IMR-90 (cell line): ENCODE data around the gene KLHDC7B.

Experiments
- CTCF ChIP-seq: conservative IDR thresholded peaks from 2 replicates; pipeline ENCODE4 v1.5.1; 2012; ENCODE audit warnings: mild to moderate bottlenecking, low read depth, low read length, improper control_type of control experiment
- MAFK ChIP-seq: IDR thresholded peaks from 2 replicates; pipeline ENCODE4 v1.6.1; 2012; ENCODE audit warnings: low read depth, low read length, improper control_type of control experiment
- POLR2A ChIP-seq: IDR thresholded peaks from 2 replicates; pipeline ENCODE4 v1.6.1; 2012; ENCODE audit warnings: mild to moderate bottlenecking, low read depth, low read length
- RAD21 ChIP-seq: IDR thresholded peaks from 2 replicates; pipeline ENCODE4 v1.6.1; 2012; ENCODE audit warnings: low read length, improper control_type of control experiment
- USF2 ChIP-seq: fragments of 150-350 bp; IDR thresholded peaks from 2 replicates; pipeline ENCODE4 v1.6.1; 2017; ENCODE audit warnings: mild to moderate bottlenecking, antibody characterized with exemption, low read length, low read depth

- TF ChIP-seq CTCF (no peak), USF2 (no peak), POLR2A (no peak), RAD21 (no peak), MAFK (no peak)
Measured at GRCh38 chr22:50597097-50597496, 51.4 kb downstream of the KLHDC7B start.
